Measurements from ENCODE around the gene EPN2. TPM values are rescaled to one million over a fixed set of nuclear protein-coding genes. Genes with fewer than 3 reads are reported as not detected.

The EPN2 gene
- total and polyA plus RNA-seq, 9 donors, result 21.6 to 68.9 (median 52.7) TPM

- H3K4me3 ChIP-seq, result no peak overlapping the region
- no peak overlapping the region for H3K27ac ChIP-seq
- DNase-seq, result no peak
- 91 to 96% (median 96%) methylated on average over 9 of the region's 9 CpGs for WGBS, 3 donors
- TF ChIP-seq, protein P1, sequence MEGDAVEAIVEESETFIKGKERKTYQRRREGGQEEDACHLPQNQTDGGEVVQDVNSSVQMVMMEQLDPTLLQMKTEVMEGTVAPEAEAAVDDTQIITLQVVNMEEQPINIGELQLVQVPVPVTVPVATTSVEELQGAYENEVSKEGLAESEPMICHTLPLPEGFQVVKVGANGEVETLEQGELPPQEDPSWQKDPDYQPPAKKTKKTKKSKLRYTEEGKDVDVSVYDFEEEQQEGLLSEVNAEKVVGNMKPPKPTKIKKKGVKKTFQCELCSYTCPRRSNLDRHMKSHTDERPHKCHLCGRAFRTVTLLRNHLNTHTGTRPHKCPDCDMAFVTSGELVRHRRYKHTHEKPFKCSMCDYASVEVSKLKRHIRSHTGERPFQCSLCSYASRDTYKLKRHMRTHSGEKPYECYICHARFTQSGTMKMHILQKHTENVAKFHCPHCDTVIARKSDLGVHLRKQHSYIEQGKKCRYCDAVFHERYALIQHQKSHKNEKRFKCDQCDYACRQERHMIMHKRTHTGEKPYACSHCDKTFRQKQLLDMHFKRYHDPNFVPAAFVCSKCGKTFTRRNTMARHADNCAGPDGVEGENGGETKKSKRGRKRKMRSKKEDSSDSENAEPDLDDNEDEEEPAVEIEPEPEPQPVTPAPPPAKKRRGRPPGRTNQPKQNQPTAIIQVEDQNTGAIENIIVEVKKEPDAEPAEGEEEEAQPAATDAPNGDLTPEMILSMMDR (IDR thresholded peaks at IDR 0.05), result no peak
- TF ChIP-seq POLR2A (IDR thresholded peaks at IDR 0.05), result no peak
- TF ChIP-seq EP300 (IDR thresholded peaks at IDR 0.05), result no peak
- intact Hi-C loops (cut with DNase I), result no loop called here
- H3K27me3 ChIP-seq, result no peaks in the 10 kb centered on the region
- no peaks in the 10 kb centered on the region for H3K9me3 ChIP-seq
- no peaks in the 10 kb centered on the region for H3K36me3 ChIP-seq
- peaks cover 5% of the 10 kb centered on the region for H3K4me1 ChIP-seq (ENCODE audit: insufficient read depth)
These were observed 64.8 kb downstream of the EPN2 start for GRCh38 chr17:19301973-19302372.

GRCh38 chr17:19302791-19303331 is 65.7 kb downstream of the EPN2 start:
- H3K27ac ChIP-seq, result no peak overlapping the region
- DNase-seq, result no peak
- no peaks in the 10 kb centered on the region for H3K27me3 ChIP-seq
- H3K9me3 ChIP-seq, result no peaks in the 10 kb centered on the region
- intact Hi-C loops (cut with DNase I), result no loop called here
- H3K4me1 ChIP-seq (ENCODE audit: insufficient read depth), result peaks cover 2% of the 10 kb centered on the region
- TF ChIP-seq EP300 (IDR thresholded peaks at IDR 0.05), result no peak
- TF ChIP-seq, protein P1 (IDR thresholded peaks at IDR 0.05), result no peak
- no peak for TF ChIP-seq POLR2A (IDR thresholded peaks at IDR 0.05)
- no peak overlapping the region for H3K4me3 ChIP-seq
- 86 to 92% (median 91%) methylated on average over 9 of the region's 9 CpGs for WGBS, 3 donors
- no peaks in the 10 kb centered on the region for H3K36me3 ChIP-seq

DNA sequence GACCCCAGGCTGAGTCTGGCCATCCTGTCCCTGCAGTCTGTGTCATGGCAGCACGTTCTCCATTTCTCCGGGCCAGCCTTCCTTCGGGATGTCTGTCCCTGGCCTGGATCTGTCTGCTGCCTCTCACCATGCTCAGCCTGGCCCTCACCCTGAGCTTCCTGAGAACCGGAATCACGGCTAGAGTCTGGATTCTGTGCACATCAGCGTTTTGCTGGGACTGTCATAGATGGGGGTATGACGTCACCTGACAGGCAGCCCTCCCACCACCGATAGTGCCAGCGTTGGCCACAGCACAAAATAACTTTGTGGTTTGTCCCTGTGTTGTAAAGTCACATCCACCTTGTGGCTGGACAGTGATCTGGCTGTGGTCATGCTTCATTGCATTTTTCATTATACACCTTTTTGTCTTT is 66.2 kb downstream of the EPN2 start:
- Histone ChIP-seq H3K4me1 (ENCODE audit: insufficient read depth) (peaks cover 2% of the 10 kb centered on the region), H3K27me3 (no peaks in the 10 kb centered on the region), H3K4me3 (no peak overlapping the region), H3K9me3 (no peaks in the 10 kb centered on the region), H3K27ac (no peak overlapping the region), H3K36me3 (no peaks in the 10 kb centered on the region)
- TF ChIP-seq POLR2A (IDR thresholded peaks at IDR 0.05), result no peak
- TF ChIP-seq EP300 (IDR thresholded peaks at IDR 0.05), result no peak
- TF ChIP-seq, protein P1 (IDR thresholded peaks at IDR 0.05), result no peak
- intact Hi-C loops (cut with DNase I), result no loop called here
- WGBS, 3 donors, result 86 to 92% (median 91%) methylated on average over 9 of the region's 9 CpGs
- DNase-seq, result no peak

GRCh38 chr17:19304209-19304608 is 67.0 kb downstream of the EPN2 start:
- H3K4me3 ChIP-seq, result no peak overlapping the region
- intact Hi-C loops (cut with DNase I), result no loop called here
- peaks cover under 1% of the 10 kb centered on the region for H3K4me1 ChIP-seq (ENCODE audit: insufficient read depth)
- WGBS, 3 donors, result 77 to 79% (median 77%) methylated on average over 7 of the region's 7 CpGs
- no peak for DNase-seq
- no peak overlapping the region for H3K27ac ChIP-seq
- no peaks in the 10 kb centered on the region for H3K9me3 ChIP-seq
- TF ChIP-seq EP300 (IDR thresholded peaks at IDR 0.05) (no peak), POLR2A (IDR thresholded peaks at IDR 0.05) (no peak)
- TF ChIP-seq, protein P1 (IDR thresholded peaks at IDR 0.05), result no peak
- H3K36me3 ChIP-seq, result no peaks in the 10 kb centered on the region
- H3K27me3 ChIP-seq, result no peaks in the 10 kb centered on the region
